Measurements from ENCODE around the gene NAPG.
"Not testable (repeated sequence)": the region's sequence is repeated elsewhere in the genome, so short reads cannot be mapped to it uniquely, and the experiment has no call there.

NAPG gene

DNA sequence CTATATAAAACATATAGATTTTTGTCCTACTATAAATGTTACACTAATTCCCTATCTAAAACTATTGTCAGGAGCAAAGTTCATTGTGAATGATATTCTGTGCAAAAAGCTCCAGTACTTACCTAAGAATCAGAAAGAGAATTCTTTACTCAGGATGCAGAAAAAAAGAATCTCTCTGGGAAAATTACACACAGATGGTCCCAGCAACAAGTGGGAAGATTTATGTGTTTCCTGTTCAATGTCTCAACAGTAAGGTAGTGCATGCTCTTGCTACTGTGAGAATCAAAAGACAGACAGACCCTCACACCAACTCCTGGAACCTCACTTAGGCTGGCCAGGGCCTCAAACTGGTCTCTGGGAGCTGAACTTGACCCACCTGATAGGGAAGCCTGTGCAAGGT, 11.2 kb upstream of the NAPG start:
- DNase-seq: no peak

DNA sequence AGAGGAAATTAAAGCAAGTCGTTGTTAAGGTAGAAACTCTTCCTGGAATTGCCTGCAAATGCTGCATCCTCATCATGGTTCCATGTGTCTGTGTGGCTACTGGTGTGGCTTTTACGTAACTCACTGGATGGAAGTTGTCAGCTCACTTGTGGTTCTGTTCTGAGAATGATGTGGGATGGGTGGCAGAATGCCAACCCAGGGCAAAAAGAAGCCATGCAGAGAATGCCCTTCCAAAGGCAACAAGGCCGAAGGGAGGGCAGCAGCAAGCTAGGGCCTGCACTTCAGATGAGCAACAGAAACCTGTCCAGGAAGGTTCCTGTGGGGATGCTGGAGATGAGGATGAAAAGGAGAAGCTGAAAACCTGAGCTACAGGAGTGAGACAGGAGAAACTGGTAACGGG, 10.4 kb upstream of the NAPG start:
- DNase-seq: no peak

DNA sequence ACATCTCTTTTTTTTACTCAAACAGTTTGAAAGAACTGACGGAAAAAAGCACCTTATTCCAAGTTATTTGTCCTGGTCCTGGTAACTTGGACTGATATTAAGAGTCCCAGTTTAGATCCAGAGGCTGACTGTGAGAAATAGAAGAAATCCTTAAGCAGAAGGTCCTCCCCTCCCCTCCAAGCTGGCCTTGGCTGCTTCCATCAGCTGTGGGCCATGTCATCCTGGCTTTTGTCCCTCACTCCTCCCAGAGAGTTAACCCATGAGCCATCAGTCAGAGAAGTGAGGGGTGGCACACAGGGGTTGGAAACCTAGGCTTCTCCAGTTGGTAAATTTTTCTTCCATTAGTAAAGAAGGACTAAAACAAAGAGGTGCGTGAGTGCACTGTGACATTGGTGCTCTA, 9.7 kb upstream of the NAPG start:
- DNase-seq: no peak

DNA sequence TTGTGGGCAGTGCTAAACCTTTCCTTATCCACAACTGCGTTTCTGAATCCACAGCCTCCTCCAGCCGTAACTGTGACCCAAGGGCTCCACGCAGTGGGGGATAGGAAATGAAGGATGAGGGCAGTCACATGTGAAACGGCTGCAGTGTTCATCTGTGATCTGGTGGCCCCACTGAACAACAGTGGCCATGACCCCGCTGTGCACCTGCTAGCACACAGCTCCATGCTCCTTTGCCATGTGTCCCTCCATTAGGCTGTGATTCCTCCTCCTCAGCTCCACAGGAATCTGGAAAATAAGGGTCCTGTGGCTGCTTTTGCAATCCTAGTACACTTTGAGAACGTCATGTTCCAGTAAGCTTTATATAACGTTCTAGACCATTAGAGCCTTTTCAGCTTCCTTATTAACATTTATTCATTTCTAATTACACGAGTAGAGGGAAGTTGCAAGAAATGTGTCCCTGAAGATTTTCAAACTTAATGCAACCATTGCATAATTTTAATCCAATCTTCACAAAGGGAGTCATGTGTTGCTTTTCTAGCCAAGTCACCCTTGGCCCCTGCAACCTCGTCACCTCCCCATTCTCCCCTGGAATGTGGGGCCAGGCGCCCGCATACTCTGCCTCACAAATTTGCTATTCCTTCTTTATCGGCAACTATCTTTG, 7.1 kb upstream of the NAPG start:
- DNase-seq: peak in 2 of 3 experiments; percentile 55 to 89

DNA sequence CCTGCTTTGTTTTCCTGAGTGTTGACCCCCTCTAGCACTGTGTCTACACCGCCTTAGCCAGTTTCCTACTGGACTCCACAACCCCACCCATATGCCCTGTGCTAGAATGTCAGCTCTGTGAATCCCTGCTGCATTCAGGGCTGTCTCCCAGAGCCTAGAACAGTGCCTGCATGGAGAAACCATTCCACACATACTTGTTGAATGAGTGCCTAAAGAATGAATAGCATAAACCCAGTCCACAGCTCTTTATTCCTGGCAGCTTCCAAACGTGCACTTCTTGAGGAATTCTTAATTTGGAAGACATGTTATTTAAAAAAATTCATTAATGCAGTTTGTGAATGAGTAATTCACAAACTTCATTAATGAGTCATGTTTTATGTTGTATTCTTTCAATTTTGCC, 6.5 kb upstream of the NAPG start:
- DNase-seq: no peak

DNA sequence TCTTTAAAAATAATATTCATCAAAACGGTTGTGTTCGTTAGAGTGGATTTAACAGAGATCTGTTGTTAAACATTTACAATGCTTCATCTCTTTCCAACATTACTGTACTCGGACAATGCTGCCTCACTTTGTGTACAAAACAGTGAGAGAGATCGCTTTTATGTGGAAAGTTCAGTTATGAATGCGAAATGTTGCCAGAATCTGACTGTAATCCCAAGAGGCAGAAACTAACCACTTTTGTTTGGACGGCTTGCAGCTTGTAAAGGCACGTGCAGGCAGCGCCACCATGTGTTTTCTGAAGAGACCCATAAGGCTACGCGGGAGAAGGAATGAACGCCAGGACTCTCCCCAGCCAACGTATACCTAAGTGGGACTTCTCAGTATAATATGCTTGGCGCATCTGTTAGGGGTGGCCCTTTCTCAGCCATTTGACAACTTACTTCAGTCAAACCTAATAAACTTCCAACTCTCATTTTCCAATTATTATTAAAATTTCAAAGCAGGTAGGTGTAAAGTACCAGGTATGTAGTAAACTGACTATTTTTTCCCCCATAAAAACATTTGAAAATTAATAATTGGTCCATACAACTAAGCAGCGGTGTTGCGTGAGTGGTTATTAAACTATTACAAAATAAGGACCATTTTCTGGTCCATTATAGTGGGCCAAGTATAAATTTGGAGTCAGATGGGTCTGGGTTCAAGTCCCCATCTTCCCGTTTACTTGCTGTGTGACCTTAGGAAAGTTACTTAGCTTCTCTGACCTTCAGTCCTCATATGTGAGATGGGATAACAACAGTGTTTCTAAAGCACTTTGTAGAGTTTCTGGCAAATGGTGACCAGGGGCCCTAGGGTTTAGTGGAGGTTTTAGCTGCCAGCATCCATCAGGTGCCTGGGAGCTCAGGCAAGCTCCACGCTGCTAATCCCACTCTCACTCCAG, 5.6 kb upstream of the NAPG start:
- peak; percentile 50 to 86 (median 81) for DNase-seq

DNA sequence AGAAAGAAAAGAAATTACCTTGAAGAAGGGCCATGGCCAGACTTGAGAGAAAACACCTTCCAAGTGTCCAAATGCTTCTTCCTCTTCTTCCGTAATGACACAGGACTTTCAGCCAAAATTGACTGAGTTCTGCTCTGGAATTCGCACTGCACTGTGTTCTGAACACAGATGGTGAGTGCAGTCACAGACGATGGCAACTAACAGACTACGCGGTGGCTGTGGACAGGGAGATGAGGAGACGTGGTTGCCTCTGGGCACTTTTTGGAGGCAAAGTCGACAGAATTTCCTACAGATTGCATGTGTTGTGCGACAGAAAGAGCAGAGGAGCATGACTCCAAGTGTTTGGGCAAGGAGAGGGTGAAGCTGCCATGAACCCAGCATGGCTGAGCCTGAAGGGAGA, 4.3 kb upstream of the NAPG start:
- DNase-seq: no peak

DNA sequence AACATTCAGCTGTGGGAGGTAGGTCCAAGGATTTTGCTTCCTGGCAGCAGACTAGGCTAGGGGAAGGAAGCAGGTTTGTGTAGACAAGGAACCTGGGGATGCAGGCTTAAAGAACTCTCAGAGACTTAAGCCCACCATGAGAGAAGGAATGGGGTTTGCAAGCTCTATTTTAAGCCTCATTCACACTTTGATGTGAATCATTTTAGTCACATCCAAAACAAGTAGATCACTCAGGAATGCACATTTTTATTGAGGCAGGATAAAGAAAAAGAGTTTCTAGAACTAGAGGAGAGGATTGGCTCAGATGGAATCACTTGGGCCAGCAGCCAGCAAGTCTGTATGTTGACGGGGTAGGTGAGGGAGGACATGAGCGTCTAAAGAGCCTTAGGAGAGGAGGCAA, 3.3 kb upstream of the NAPG start:
- DNase-seq: no peak

DNA sequence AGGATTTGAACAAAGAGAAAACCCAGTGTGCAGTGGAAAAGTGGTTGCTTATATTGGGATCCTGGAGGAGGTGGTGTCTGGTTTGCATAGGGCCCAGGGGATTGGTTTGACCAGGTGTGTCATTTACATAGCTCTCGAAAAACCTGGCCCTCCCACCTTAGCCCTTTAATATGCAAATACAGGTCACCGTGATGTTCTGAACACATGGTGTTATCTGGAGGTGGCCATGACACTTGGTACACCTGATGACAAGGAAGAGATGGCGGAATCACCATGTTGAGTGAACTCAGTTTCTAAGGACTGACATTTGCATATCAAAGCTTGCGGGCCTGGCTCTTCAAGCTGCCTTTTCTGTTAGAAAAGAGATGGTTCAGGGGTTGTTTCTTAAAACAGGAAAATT, 2.3 kb upstream of the NAPG start:
- no peak for DNase-seq

DNA sequence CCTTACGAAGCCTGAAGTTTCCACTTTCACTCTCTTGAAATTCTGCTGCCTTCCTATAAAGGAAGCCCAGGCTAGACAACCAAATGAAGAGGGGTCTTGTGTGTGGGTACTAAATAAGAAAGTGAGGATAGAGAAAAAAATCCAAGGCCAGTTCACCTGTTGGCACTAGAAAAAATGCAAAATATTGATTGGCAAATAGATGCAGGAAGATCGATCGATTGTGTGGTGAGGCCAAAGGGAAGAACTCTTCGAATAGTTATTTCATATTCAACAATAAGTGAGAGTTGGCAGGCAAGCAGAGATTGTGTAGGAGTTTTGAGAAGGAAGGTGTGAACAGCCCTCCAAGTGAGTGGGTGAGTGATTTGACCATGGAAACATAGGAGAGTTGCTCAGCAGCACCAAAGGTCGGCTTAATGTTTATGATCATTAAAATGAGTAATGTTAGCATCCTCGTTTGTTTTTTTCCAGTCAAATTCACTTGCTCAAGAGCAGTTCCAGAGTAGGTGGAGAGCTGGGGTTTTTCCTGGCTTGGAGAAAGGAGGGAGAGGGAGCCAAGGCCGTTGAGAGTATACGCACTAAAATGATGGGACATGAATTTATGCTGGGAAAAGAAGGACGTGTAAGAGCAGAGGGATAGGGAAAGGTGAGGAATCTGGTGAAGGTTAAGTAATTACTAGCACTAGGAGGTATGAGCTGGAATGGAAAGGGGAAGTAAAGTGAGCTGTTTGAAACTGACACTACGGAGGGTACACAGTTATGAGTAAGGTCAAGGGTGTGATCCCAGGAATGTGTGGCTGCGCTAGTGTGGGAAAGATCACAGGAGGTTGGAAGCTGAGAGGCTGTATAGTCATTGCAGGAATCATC, 1.1 kb upstream of the NAPG start:
- no peak for DNase-seq

DNA sequence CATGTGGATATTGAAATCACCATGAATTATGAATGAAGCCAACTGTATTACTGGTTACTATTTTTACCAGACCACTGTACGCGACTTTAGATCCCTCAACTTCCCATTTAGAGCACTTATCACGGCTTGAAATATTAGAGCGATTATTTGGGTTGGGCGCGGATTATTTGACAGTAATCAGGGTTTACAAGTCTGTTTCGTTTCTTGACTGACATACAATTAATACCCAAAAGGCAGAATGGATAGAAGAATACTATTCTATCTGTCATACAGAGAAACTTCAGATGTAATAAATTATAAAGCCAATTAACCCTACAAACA, 496 bp upstream of the NAPG start:
- no peak for DNase-seq

DNA sequence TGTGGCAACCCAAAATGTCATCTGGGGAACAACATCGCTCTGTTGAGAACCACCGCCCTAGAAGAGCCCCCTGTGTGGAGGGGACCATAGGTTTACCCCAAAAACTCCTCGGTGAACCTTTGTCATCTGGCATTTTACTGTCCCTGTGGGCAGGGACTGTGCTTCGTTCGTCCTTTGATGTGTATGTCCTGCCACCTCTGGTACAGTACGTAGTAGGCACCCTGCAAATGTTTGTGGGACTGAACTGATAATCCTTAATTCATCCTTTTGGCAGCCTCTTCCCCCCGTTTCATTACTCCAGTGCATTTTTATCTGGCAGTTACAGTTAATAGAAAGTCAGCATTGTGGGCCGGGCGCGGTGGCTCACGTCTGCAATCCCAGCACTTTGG, 728 bp downstream of the NAPG start:
- DNase-seq: no peak

DNA sequence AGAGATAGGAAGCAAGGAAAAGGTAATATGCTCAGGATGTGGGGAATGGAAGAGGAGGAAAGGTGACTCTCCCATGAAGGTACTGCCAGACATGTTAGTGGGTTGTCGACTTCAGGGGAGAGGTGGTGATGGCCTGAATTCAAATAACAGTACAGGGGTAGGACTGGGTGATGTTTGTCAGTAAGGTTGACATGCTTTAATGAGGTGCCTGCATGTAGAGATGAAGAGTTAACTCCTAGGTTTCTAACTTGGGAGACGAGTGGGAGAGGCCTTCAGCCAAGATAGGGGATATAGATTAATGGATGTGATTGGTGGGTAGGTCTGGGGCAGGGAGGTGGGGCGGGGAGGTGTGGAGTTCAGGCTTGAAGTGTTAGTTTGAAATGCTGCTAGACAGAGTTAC, 2.6 kb downstream of the NAPG start:
- no peak for DNase-seq

DNA sequence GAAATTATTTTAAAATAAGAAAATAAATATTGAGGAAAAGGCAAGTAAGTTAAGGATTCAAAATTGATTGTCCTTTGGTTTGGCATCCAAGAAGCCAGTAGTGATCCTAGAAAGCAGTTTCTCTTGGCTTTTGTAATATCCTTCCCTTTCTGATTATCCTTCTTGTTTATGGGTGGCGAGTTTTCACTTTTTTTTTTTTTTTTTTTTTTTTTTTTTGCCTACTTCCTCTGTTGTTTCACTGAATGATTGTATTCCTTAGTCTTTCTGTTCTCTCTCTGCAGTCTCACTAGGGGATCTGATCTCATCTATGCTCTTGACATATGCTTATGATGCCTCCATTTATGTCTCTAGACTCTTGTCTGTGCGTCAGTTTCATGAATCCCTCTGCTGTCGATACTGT, 4.2 kb downstream of the NAPG start:
- no peak for DNase-seq

DNA sequence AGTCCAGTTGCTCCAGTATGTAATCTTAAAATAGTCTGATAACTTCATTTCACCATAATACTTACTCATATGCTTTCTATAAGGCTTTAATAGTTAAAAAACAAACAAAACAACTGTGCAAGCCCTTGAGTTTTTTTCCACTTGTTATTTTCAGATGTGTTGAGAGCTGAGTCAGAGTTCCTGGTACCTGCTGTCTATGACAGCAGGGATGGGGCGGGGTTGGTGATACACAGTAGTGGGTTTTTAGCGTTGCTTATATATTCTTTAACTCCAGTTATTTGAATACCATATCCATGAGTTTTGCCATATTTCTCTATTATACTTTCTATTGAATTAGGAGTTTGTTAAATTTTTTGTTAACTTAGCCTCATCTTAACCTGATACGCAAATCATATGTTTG, 5.0 kb downstream of the NAPG start:
- no peak for DNase-seq

DNA sequence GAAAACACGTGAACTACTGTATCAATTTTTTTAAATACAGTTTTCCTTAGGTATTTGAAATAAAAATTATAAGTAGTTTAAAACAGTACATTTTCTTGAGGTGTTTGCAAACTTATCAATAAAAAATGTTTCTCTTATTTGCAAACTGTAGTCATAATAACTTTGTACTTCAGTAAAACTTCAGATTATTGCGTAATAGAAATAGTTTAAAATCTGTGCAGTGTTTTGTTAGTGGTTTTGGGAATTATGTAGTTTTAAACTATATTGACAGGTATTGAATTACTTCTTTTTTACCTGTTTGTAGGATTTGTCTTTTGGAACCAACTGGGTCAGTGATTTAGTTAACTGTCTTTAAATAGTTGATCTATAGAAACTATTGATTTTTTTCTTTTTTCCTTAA, 7.3 kb downstream of the NAPG start:
- no peak for DNase-seq

DNA sequence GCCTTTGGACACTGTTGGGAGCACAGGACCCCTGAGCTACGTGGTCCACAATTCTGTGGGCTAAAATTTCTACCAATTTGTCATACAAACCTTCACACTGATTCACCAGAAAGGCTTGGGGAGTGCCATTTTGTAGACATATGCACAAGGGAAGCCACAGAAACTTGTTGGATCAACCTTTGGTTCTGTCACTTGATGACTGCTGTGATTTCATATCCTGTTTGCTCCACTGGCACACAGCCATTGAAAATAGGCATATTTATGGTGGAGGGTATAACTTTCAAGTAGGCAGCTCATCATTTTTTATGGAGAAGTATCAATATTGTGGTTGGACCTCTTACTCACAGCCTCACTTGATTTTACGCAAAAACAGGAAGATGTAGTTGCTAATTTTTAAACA, 10.5 kb downstream of the NAPG start:
- DNase-seq: no peak

DNA sequence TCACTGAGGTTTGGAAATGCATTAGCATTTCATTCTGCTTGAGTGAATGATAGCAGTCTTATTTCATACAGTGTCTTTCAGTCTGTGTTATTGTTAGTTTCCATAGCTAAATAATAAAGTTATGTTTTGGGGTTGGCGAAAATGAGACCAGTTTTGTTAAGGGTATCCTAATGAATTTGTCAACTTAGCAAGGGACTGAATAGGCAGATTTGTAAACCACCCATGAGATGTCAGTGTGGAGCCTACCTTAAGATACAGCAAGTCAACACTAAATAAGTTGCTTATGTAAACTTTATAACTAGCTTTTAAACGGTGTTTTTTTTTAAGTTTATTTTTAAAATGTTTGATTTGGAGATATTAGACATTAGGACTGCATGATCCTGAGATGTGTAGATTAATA, 11.9 kb downstream of the NAPG start:
- DNase-seq: no peak

DNA sequence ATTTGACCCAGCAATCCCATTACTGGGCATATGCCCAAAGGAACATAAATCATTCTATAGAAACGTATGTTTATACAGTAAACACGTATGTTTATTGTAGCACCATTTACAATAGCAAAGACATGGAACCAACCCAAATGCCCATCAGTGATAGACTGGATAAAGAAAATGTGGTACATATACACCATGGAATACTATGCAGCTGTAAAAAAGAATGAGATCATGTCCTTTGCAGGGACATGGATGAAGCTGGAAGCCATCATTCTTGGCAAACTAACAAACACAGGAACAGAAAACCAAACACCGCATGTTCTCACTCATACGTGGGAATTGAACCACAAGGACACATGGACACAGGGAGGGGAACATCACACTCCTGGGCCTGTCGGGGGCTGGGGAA, 13.3 kb downstream of the NAPG start:
- not testable (repeated sequence) for DNase-seq

DNA sequence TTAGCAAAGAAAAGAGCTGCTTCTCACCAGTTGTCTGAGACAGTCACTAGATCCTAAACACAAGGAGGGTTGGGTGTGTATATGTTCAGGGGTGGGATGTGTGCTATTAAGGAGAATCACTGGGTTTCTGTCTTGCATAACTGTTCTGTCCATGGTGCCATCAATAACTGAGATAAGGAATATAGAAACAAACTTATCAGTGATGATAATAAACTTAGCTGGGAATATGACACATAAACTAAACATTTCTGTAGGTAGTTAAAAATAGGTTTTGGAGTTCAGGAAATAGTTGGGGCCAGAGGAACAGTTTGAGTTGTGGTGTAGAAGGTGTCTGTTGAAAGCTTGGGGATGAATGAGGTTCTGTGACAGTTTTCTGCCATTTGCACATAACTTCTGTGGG, 17.4 kb downstream of the NAPG start:
- no peak for DNase-seq

DNA sequence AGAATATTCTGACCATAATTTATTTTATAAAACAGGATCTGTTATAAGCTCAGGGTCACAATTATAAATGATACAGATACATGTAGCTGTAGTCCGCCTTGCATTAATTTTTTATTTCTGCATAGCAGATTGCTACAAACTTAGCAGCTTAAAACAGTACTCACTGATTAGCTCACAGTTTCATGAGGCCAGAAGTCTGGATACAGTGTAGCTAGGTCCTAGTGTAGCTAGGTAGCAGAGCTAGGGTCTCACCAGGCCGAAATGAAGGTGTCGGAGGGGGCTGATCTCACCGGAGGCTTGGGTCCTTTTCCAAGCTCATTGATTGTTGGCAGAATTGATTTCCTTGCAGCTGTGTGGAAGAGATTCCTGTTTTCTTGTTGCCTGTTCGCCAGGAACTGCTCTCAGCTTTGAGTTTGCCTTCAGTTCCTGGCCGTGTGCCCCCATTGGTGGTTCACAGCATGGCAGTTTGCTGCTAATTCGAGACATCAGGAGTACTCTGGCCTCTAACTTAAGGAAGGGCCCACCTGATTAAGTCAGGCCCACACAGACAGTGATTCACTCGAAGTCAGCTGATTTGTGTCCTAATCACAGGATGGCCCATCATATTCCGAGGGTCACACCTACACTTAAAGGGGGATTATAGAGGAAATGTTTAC, 18.4 kb downstream of the NAPG start:
- no peak for DNase-seq

DNA sequence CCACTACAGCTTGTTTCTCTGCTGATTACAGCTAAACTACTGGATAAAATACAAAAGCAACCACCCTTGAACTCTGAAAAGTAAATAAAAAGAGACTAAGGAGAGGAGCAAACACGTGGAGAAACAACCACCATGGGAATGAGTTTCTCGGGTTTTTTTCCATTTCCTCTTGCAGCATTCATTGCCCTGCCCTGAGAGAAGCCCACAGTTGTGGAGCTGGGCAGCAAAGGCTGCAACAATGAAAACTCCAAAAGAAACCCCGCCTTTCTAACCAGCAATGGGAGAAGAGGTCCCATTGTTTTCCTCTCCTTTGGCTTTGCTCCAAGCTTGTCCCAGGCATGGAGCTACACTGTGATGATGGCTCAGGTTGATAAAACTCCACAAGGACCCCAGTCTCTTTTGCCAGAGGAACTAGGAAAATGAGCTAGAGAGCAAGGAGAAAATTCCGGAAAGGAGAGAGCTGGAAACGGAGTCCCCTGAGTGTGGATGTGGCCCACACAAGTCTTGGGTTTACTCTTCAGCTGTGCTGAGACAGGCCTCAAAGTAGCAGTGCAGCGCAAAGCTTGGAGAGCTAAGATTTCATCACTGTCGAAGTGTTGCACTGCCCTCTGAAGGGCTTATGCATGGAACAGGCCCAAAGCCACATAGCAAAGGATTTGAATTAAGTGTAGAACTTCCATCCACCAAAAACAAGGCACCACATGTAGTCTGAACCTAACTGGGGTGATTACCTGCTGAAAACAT, 20.9 kb downstream of the NAPG start:
- DNase-seq: no peak

DNA sequence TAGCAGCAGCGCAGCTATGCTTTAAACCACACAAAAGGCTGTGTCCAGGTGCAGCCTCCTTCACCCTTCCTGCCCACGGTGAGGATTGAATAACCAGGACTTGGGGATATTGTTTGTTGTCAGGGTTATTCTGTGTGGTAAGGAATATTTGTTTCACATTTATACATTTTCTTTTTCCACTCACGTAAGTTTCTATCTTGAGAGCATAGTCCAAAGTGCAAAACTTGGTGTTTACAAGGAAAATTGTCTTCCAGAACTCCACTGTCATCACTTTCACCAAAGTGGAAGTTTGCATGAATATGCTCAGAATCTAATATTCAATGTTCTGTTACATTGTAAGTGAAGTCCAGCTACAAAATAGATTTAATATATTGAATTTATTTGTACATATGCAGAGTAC, 26.4 kb downstream of the NAPG start:
- no peak for DNase-seq

Measured in NCI-H1417 (cell line).